IPS-NIHi7 (cell line): ENCODE results near the gene ZSCAN21.

Experiments
- DNase-seq: peaks from one replicate; pipeline ENCODE4 v3.0.0; 2012; ENCODE audit warnings: mixed read lengths; ENCODE audit errors: extremely low spot score

ZSCAN21 gene

DNA sequence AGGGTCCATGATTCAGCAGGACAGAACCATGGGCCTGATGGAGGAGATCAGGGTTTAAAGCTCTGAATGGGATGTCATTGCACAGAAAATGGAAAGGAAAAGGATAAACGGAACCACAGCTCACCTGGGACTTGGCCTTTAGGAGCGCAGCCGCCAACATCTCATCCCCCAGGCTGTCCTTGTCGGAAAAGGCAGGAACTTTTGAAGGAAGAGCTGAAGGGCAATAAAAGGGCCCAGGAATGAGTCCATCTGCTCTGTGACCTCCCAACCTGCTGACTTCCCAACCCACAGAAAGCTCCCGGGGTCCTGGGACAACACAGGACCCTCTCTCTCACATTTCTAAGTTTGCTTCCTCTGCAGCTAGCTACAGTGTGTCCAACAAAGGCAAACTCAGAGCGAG lies 25.8 kb downstream of the ZSCAN21 start:
- DNase-seq: no peak

DNA sequence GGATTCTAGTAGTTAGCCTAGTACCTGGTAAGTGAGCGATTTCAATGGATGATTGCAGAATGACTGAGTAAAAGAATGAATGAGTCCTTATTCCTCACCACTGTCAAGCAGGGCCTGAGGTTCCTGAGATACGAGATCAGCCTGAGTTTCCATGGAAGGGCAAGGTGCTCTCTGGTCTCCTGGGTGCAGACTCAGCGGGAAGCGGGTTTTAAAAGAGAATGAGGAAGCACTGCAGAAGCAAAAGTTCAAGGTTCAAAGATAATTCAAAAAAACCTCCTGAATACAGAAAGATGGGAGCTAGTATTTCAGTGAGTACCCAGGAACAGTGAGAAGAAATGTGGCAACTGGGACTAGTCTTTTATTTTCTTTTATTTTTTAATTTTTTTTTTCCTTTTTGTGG lies 27.6 kb downstream of the ZSCAN21 start:
- DNase-seq: no peak

DNA sequence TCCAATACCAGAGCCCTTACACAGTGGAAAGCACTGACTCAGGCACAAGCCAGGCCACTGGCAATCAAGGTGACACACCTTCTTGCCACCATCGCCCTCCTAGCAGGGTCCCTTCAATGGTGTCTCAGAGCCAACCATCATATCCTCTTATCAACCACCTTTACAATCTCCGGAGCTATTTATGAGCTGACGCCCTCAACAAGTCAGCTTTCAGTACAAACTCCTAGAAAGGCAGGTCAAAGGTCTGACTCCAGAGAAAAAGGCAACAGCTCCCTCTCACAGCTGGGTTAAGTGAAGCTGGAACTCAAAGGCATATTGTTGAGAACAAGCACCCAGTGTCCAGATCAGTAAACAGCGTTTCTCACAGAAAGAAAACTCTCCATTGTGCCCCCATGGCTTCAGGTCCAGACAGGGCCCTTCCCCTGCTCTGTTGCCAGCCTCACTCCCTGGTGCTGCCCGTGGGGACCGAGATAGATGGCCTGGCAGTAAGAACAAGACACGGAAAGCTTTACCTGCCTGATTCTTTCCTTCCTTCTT lies 29.5 kb downstream of the ZSCAN21 start:
- no peak for DNase-seq

DNA sequence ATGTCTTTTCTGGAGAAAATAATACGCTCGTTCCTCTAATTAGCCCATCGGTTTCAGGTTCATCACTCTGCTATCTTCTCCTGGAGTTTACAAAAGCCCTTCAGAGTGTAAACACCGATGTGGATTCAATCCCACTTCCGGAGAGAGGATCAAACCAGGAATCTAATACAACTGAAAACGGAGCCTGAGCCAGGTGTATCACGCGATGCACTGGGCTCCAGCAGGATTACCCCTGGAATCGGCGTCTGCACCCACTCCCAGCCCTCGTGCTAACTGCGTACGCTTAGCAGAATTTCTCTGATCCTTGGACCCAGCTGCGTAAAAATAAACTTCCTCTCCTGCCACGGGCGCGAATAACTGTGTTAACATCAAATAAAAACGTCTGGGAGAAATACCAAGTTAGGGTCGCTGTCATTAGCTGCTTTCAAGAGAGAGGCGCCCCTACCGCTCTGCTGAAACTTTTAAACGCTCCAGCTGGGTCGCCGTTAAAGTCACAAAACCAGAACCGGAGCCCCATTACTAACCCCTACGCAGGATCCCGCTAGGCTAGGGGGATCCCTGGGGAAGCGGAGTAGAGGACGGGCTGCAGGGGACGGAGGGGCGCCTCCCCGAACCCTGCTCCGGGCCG lies 31.4 kb downstream of the ZSCAN21 start:
- DNase-seq: no peak

DNA sequence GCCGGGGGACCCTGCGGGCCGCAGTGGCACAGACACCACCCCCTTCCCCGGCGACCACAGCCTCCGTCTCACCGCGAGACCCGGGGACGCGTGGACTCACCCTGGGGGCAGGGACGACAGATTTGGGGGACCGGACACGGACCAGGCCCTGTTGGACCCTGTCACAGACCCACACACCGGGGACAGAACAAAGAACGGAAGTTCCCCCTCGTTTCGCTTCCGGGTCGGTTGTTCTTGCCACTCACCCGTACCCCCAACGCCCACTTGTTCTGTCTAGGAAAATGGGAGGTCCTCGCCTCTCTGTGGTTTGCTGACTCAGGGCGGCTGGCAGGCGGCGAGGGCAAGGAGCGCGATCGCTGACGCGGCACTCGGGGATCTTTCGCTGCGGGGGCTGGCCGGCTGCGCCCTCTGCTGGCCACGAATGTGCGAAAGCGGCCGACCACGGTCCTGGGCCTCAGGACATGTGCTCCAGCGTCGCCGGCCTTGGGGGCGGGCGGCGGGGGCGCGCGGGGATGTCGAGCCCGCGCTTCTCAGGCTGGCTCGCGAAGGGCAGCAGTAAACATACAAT lies 32.0 kb downstream of the ZSCAN21 start, which contains the start of gene ZNF3:
ZNF3 (minus strand) TSS at position 189 of the 568 bp plus-strand sequence. CDS start 4,366 bp downstream, outside the sequence.
- DNase-seq: peak; percentile 96

DNA sequence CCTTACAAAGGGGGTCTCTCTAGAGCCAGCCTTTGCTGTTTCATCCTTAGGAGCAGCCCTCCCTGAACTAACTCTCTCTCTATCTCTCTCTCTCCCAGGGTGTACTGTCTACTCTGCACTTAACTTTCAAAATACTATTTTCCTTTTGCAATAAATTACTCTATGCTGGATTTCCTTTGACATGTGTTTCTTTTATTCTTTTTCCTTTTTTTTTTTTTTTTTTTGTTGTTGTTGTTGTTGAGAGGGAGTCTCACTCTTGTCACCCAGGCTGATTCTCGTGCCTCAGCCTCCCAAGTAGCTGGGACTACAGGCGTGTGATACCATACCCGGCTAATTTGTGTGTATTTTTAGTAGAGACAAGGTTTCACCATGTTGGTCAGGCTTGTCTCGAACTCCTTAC lies 33.4 kb downstream of the ZSCAN21 start:
- no peak for DNase-seq

DNA sequence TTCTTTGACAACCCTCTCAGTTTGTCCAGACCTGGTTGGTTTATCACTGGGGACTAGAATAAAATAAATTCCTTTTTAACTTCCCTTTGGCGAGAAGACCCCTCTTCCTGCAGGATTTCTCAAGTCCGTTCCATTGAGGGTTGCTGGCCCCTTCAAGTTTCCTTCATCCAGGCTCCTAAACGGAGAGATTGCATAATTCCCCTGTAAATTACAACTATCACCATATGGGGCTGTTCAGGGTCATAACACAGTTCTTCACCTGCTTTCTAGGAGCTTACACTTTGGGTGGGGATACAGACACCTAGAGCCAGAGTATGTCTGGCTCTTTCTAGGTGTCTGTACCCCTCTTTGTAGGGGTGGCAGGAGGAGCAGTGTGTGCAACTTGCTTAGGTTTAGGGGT lies 35.9 kb downstream of the ZSCAN21 start:
- DNase-seq: no peak

DNA sequence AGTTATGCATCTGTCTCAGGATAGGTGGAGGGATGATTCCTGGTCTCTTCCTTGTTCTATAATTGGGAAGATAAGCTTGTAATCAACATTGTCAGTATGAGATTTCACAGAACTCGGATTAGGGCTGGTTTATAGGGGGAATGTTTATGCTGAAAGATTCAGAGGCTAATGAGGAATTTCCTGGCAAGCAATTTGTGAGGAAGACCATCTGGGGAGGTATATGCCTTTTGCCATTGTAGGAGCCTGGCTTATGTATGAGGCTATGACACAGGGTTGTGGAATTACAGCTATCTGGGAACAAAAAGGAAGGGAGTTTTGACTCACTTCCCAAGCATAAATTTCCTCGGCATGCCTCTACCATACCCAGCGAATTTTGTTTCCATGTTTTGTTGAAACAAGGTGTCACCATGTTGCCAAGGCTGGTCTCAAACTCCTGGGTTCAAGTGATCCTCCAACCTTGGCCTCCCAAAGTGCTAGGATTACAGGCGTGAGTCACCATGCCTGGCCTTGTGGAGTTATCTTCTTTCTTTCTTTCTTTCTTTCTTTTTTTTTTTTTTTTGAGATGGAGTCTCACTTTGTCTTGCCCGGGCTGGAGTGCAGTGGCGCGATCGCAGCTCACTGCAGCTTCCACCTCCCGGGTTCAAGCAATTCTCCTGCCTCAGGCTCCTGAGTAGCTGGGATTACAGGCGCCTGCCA lies 37.6 kb downstream of the ZSCAN21 start:
- DNase-seq: no peak

DNA sequence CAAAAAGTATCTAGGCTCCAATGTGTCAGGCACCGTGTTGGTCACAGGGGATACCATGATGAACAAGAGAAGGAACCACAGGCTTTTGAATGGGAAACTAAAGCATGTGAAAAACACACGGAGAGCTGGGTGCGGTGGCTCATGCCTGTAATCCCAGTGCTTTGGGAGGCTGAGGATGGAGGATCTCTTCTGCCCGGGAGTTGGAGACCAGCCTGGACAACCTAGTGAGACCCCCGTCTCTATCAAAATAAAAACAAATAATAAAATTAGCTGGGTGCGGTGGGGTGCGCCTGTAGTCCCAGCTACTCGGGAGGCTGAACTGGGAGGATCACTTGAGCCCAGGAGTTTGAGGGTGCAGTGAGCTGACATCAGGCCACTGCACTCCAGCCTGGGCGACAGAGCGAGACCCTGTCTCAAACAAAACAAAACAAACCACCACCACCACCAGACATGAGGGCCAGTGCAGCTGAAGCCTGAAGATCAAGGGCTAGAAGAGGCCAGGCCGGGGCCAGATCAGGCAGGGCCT lies 38.6 kb downstream of the ZSCAN21 start:
- no peak for DNase-seq

DNA sequence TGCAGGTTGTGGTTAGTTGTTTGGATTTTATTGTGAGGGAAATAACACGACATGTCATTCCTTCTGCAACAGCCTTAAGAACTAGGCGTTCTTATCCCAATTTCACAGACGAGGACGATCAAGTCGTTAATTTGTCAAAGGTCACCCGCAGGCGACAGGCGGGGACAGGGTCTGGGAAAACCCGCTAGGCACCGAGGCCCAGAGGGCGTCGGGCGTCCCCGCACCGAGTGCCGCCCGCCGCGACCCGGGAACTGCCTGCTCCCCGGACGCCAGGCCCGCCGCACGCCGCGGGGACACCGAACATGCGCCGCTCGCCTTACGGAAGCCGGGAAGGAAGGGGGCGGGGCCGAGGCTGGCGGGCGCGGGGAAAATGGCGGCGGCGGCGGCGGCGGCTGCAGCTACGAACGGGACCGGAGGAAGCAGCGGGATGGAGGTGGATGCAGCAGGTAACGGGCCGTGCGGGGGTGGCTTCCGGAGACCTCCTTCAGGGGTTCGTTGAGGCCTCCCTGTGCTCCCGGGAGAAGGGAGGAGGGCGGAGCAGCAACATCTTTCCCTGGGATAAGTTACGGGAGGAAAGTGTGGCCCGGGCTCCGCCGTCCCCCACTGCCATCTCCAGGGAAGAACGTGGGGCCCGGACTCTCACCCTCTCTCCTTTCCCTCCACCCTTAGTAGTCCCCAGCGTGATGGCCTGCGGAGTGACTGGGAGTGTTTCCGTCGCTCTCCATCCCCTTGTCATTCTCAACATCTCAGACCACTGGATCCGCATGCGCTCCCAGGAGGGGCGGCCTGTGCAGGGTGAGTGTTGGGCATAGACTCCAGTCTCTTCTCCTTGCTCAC lies 39.3 kb downstream of the ZSCAN21 start, which contains the start of gene COPS6:
COPS6 (plus strand) TSS at position 349 of the 837 bp plus-strand sequence; CDS start at position 371, 22 bp downstream.
- peak; percentile 79 for DNase-seq

DNA sequence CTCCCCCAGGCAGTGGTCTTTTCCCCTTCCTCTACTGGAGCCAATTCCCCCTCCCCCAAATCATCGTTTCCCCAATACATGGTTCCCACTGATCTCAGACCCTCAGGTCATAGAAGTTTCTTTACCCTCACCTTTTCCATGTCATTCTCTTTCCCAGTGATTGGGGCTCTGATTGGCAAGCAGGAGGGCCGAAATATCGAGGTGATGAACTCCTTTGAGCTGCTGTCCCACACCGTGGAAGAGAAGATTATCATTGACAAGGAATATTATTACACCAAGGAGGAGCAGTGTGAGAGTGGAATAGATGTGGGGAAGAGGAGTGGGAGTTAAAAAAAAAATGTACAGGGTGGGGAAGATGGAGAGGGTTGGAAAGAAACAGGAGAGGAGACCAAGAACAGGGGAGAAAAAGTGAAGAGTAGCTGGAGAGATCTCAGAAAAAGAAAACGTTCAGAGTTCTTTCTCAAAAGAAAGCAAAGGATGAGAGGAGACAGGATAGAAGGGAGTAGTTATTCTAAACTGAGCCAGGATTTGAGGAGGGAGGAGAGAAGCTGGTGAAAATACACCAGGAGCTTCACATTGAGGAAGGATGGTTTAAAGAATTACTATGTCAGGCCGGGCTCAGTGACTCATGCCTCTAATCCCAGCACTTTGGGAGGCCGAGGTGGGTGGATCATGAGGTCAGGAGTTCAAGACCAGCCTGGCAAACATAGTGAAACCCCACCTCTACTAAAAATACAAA lies 40.1 kb downstream of the ZSCAN21 start:
- no peak for DNase-seq

DNA sequence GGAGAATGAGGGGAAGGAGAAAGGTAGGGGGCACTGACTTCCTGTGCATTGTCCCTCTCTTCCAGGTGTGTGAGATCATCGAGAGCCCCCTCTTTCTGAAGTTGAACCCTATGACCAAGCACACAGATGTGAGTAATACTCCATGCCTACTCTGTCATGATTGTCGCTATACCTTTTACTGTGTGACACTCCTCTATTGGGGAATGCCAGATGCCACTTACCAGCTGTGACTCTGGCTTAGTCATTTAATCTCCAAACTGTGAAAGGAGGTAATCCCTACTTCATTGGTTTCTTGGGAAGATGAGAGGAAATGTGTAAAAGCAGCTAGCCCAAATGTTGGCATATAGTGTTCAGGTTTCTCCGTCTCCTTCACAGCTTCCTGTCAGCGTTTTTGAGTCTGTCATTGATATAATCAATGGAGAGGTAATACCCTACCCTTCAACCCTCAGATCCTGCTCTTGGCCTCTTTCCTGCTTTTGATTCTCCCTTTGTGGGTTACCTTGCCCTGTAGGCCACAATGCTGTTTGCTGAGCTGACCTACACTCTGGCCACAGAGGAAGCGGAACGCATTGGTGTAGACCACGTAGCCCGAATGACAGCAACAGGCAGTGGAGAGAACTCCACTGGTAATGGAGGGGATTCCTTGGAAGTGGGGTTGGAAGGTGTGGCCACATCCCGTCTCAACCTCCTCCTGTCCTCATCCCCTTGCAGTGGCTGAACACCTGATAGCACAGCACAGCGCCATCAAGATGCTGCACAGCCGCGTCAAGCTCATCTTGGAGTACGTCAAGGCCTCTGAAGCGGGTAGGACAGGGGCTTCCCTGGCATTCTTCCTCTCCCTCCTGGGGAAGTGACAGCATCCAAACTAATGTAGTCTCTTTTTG lies 41.2 kb downstream of the ZSCAN21 start:
- DNase-seq: no peak

DNA sequence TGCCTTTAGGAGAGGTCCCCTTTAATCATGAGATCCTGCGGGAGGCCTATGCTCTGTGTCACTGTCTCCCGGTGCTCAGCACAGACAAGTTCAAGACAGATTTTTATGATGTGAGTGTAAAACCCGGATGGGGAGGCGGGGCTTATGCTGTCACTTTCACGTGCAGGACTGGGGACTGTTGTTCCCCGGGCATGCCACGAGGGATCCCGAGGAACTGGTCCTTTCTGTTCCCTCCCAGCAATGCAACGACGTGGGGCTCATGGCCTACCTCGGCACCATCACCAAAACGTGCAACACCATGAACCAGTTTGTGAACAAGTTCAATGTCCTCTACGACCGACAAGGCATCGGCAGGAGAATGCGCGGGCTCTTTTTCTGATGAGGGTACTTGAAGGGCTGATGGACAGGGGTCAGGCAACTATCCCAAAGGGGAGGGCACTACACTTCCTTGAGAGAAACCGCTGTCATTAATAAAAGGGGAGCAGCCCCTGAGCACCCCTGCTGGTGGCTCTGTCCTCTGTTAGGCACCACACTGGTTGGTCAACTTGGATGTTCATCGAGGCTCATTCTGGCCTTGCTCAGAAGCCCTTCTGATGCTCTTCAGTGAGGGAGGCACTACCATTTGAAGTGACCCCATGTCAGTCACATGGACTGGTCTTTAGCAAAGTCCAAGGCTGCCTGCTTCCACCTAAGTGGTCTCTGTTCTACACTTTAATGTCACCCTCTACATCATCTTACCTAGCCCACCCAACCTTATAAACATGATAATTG lies 42.0 kb downstream of the ZSCAN21 start:
- no peak for DNase-seq

DNA sequence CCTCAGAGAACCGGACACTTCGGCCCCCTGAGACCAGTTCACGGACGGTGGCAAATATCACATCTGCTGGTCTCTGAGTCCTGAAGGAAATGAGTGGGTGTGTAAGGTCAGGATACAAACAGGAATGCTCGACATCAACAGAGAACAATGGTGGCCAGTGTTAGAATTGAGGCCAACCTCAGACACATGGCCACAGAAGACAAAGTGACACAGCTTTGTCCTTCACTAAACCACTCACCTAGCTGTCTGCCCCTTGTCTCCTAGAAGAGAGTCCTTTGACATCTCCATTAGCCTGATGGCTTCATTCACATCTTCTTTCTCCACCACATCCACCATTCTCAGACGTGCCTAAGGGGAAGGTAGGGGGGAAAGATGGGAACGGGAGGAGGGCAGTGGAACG lies 43.5 kb downstream of the ZSCAN21 start:
- DNase-seq: no peak

DNA sequence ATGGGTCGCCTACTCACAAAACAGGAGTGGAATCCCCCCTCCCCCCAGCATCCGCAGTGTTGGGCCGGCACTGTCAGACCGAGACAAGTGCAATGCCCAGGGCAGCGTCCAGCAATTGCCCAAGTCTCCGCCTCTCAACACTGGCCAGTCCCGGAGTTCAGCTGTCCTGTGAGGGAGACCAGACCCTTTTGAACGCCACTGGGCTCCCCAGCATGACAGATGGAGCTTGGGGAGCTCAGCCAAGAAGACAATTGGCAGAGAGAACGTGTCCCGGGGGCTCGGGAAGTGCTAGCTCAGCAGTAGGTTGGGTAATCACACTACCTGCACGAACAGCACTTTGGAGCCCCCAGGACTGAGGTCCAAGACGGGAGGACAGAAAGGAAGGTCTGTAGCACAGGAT lies 43.9 kb downstream of the ZSCAN21 start:
- DNase-seq: no peak

DNA sequence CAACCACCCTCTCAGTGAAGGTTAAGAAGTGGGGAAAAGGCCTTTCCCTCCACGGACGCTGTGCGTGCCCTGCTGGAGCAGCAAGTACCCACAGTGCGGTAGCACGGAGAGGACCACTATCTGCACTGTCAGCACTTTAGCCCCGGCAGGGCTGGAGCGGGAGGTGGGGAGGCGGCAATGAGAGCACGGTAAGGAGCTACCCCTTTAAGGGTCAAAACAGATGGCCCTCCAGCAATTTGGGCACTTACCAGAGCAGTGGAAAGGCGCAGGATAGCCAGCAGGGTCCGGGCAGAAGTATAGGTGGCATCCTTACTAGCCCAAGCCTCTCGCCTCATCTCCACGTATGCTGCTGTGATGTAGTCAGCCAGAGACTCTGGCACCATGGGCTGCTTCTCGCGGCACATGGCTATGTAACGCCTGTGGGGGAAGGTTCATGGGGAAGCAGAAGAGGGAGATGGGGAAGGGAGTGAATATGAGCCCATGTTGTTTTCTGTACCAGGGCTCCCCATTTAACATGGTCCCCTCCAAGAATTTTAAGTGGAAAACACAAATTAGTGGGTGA lies 44.4 kb downstream of the ZSCAN21 start:
- no peak for DNase-seq

DNA sequence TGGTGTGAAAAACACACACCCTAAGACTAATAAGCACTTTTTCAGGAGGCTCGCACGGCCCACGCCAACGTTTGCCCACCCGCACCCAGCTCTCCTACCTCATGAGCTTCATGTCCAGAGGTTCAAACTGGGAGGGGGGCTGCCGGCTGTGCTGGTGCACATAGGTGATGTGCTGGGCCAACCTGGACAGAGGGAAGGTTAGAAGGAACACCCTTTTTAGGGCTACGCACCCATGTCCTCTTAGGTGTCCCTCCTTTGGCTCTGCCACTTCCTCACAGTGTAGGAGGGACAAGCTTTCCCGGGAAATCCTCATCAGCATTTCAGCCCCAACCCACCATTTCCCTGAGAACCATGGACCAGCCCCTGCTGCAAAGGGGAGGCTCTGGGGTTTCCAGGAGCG lies 45.7 kb downstream of the ZSCAN21 start:
- DNase-seq: no peak

DNA sequence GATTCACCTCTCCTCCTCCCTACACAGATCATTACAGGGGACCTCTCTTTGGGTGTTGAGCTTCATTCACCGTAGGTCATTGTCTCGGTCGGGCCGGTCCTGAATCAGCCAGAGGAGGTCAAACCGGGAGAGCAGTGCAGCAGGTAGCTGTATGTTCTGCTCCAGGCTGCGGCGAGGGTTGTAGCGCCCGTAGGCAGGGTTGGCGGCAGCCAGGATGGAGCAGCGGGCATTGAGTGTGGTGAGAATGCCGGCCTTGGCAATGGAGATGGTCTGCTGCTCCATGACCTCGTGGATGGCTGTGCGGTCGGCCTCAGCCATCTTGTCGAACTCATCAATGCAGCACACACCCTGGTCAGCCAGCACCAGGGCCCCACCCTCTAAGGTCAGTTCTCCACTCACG lies 46.1 kb downstream of the ZSCAN21 start:
- DNase-seq: no peak

DNA sequence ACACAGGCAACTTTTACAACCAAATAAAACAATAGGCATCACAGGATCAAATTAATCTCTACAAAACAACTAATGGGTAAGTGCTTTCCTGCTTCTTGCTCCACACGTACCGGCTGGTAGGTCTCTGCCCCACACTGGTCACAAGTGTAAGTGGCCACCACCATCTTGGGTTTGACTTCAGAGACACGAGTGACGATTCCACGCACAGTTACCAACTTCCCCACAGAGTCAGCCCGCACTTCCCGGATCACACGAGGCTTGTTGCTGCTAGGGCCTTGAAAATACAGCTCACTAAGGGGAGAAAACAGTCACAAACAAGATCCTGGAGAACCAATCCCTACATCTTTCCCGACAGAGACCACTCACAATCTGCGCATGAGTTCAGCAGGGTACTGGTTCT lies 49.3 kb downstream of the ZSCAN21 start:
- DNase-seq: no peak
